Stimulated activated naive CD8-positive, alpha-beta T cell treated with anti-CD3 and anti-CD28 coated beads, Interleukin-15, amount 100 ng/mL, for 72 hours (primary cell): ENCODE measurements around the gene SNRPD3.
"Not testable (repeated sequence)": the region's sequence is repeated elsewhere in the genome, so short reads cannot be mapped to it uniquely, and the experiment has no call there.

Experiments
- ATAC-seq: fragments of 150-1000 bp; cut with Tn5 transposase; 2 replicates; pipeline ENCODE4 v1.10.0; 2021; ENCODE audit warnings: mild to moderate bottlenecking, moderate library complexity
- DNase-seq, 2 donors: peaks; one replicate each; pipeline ENCODE4 v3.0.0; 2021 to 2022
- H3K27ac Mint-ChIP-seq, 2 donors: one replicate each; pipeline ENCODE4 v1.8.0; 2022; ENCODE audit warnings: mild to moderate bottlenecking in 2 of 2, mixed read lengths in 2 of 2, moderate library complexity in 2 of 2
- H3K27me3 Mint-ChIP-seq: one replicate; pipeline ENCODE4 v1.8.0; 2022; ENCODE audit warnings: mixed read lengths
- H3K4me1 Mint-ChIP-seq: one replicate; pipeline ENCODE4 v1.8.0; 2022; ENCODE audit warnings: mild to moderate bottlenecking, mixed read lengths
- H3K4me3 Mint-ChIP-seq, 2 donors: one replicate each; pipeline ENCODE4 v1.8.0; 2022; ENCODE audit warnings: mild to moderate bottlenecking in 2 of 2, mixed read lengths in 2 of 2, moderate library complexity in 1 of 2
- H3K9me3 Mint-ChIP-seq, 2 donors: one replicate each; pipeline ENCODE4 v1.8.0; 2022; ENCODE audit warnings: mixed read lengths in 2 of 2

Gene SNRPD3

DNA sequence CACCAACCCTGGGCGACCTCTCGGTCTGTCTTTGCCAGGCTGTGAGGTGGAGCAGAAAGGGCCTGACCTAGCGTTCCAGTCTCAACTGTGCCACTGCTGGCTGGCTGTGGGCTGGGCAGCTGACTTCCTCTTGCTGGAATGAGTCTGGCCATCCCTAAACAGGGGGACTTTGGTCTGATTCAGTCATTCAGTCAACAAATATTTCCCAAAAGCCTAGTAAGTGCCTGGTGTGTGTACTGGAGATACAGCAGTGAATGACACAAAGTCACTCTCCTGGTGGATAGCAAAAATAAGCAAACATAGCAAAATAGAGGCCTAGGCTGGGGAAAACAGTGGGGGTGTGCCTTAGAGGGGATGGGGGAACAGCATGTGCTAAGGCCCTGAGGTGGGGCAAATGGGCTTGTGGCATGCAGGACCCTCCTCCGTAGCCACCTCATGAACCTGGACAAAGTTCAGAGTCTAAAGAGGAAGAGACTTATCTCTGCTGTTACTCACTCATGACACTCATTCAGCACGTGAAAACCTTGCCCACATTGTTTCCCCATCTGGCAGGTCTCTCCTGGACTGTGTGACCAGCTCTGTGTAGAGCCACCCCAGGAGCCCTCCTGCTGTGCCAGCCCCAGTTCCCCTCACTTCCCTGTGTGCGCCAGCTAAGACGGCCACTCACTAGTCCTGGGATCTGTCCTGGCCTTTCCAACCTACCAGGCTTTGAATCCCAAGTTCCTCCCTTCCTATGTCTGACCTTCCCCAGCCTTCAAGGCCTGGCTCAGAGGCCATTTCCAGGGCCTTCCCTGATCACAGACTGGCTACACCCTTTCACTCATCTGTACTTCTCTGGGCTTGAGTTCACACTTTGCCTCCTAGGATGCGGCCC is 5.5 kb upstream of the SNRPD3 start:
- Mint-ChIP-seq H3K4me1 (peaks cover 38% of the 10 kb centered on the region), H3K9me3 (no peaks in the 10 kb centered on the region), H3K27ac (peak overlapping the region in 1 of 2 donors; percentile 60), H3K4me3 (no peak overlapping the region), H3K27me3 (no peaks in the 10 kb centered on the region)
- DNase-seq (no peak), ATAC-seq (no peak)

DNA sequence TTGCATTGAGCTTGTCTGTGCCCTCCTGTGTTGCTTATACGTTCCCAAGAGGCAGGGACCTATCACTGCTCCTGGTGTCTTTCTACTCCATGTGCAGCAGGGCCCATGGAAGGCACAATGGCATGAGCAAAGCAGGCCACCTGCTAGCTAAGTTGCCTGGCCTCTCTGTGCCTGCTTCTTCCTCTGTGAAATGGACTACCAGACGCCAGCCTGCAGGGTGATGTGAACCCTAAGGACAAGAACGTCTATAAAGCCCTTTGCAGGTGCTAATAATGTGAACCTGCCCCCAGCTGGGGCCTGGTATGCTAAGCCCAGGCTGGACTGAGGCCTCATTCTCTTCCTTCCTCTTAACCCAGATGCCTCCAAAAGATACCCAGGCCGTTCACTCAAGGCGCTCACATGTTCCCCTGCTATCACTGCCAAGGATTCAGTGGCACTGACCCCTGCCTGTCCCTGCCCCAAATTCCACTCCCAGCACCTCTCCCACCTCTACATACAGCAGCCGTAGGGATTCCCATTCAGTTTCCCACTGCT is 4.8 kb upstream of the SNRPD3 start:
- no peak overlapping the region for H3K4me3 Mint-ChIP-seq

GRCh38 chr22:24552503-24553286 is 3.1 kb upstream of the SNRPD3 start:
- Mint-ChIP-seq H3K4me1 (peaks cover 42% of the 10 kb centered on the region), H3K4me3 (peak overlapping the region; percentile 97 to 100), H3K27ac (peak overlapping the region in 1 of 2 donors; percentile 70)
- H3K9me3 Mint-ChIP-seq, H3K27me3 Mint-ChIP-seq, ATAC-seq, DNase-seq: not testable (repeated sequence)

More for the DNA sequence above, 4.8 kb upstream of the SNRPD3 start:
- no peaks in the 10 kb centered on the region for H3K27me3 Mint-ChIP-seq
- H3K4me1 Mint-ChIP-seq = peaks cover 38% of the 10 kb centered on the region
- peak overlapping the region in 1 of 2 donors; percentile 60 for H3K27ac Mint-ChIP-seq
- DNase-seq (no peak), ATAC-seq (no peak)
- H3K9me3 Mint-ChIP-seq = no peaks in the 10 kb centered on the region

DNA sequence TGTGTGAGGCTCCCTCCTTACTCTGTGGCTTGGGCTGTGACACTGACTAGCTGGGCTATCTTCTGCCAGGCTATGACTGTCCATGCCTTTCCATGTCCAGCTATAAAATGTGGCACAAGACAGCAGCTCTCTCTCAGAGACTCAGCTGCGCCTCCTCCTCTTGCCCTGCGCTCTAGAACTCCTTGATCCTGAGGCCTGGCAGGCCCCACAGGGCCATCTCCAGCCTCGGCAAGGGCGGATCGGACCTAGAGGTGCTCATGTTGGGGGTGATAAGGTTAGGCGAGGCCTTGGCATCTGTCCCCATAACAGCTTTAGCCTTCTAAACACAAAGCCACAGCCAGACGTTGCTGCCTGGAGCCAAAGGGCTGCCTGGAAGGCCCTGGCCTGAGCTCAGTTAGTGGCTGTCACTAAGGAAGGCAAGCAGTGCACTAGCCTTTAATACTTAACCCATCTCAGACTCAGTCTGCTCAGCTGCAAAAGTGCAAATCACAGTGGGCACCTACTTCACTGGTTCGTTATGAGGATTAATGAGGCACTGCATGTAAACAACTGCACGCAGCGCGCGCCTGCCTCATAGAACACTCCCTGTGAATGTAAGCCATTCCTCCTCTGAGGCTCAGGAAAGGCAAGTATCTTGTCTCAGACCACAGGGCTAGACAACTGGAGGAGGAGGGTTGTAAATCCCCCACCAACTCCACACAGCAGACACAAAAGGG is 2.0 kb upstream of the SNRPD3 start:
- Mint-ChIP-seq H3K9me3 (no peaks in the 10 kb centered on the region), H3K4me1 (peaks cover 50% of the 10 kb centered on the region), H3K27ac (peak overlapping the region; percentile 99), H3K27me3 (no peaks in the 10 kb centered on the region), H3K4me3 (peak overlapping the region; percentile 97 to 100)
- ATAC-seq (no peak), DNase-seq (no peak)

GRCh38 chr22:24554313-24555164 is 1.3 kb upstream of the SNRPD3 start, which contains the start of gene GUCD1:
Gene GUCD1, minus strand, starts transcription at chr22:24555138. Its CDS starts 147 bp downstream, at chr22:24554991.
- Mint-ChIP-seq H3K27me3 (no peaks in the 10 kb centered on the region), H3K9me3 (no peaks in the 10 kb centered on the region), H3K4me3 (peak within 1 kb of the TSS; percentile 97 to 100), H3K4me1 (peaks cover 57% of the 10 kb centered on the region), H3K27ac (peak within 1 kb of the TSS; percentile 99)
- DNase-seq (peak; percentile 24 to 34), ATAC-seq (no peak)

DNA sequence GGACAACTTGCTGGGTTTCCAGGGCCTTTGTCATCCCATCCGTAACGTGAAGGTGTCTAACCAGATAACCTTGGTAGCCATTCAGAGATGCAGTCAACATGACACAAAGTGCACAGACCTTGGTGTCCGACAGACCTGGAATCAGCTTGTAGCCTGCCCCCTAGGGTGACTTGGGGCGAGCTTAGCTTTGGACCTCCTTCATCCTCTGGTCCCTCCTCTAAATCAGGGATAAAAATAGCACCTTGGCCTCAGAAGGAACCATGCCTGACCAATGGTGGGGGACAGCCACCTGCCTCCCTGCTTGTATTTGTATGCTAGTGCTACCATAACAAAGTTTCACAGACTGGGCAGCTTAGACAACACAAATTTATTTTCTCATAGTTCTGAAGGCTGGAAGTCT is 3.7 kb downstream of the SNRPD3 start:
- Mint-ChIP-seq H3K27ac (peak overlapping the region in 1 of 2 donors; percentile 42), H3K4me1 (peaks cover 59% of the 10 kb centered on the region), H3K4me3 (no peak overlapping the region), H3K9me3 (no peaks in the 10 kb centered on the region), H3K27me3 (no peaks in the 10 kb centered on the region)
- DNase-seq = no peak
- ATAC-seq = no peak

- H3K4me1 Mint-ChIP-seq = peaks cover 68% of the 10 kb centered on the region
These were observed 7.4 kb downstream of the SNRPD3 start for GRCh38 chr22:24563246-24563645.

DNA sequence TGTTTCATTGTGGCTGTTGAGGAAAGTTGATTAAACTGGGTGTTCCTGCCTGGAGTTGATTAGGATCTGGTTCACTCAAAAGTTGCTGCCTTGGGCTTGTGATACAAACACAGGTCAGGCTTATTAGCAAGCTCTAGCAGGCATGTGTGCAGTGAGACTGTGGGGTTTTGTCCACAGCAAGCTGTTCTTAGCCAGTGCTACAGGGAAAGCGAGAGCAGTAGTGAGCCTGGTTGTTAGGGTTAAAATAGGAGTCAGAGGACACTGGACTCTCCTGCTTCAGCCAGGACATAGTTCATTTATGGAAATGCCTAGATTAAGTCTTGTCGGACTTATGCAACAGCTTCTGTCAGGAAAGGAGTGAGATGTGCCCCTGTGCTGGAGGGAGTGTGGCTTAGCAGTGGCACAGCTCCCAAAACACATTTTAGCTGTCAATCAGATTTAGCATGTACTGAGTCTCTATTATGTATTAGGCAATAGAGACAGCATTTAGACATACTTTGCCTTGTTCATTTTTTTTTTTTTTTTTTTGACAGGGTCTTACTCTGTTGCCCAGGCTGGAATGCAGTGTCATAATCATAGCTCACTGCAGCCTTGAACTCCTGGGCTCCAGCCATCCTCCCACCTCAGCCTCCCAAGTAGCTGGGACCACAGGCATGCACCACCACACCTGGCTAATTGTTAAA is 8.7 kb downstream of the SNRPD3 start:
- ATAC-seq = no peak
- Mint-ChIP-seq H3K4me3 (no peak overlapping the region), H3K9me3 (no peaks in the 10 kb centered on the region), H3K27ac (peak overlapping the region; percentile 74 to 94), H3K27me3 (no peaks in the 10 kb centered on the region), H3K4me1 (peaks cover 55% of the 10 kb centered on the region)
- no peak for DNase-seq

More at GRCh38 chr22:24563246-24563645, 7.4 kb downstream of the SNRPD3 start:
- Mint-ChIP-seq H3K27ac (no peak overlapping the region), H3K4me3 (no peak overlapping the region), H3K9me3 (no peaks in the 10 kb centered on the region), H3K27me3 (no peaks in the 10 kb centered on the region)
- DNase-seq (no peak), ATAC-seq (no peak)

GRCh38 chr22:24565077-24565476 is 9.3 kb downstream of the SNRPD3 start:
- ATAC-seq (no peak), DNase-seq (no peak)
- peak overlapping the region in 1 of 2 donors; percentile 52 for H3K27ac Mint-ChIP-seq
- no peaks in the 10 kb centered on the region for H3K27me3 Mint-ChIP-seq
- no peaks in the 10 kb centered on the region for H3K9me3 Mint-ChIP-seq
- no peak overlapping the region for H3K4me3 Mint-ChIP-seq
- peaks cover 54% of the 10 kb centered on the region for H3K4me1 Mint-ChIP-seq

DNA sequence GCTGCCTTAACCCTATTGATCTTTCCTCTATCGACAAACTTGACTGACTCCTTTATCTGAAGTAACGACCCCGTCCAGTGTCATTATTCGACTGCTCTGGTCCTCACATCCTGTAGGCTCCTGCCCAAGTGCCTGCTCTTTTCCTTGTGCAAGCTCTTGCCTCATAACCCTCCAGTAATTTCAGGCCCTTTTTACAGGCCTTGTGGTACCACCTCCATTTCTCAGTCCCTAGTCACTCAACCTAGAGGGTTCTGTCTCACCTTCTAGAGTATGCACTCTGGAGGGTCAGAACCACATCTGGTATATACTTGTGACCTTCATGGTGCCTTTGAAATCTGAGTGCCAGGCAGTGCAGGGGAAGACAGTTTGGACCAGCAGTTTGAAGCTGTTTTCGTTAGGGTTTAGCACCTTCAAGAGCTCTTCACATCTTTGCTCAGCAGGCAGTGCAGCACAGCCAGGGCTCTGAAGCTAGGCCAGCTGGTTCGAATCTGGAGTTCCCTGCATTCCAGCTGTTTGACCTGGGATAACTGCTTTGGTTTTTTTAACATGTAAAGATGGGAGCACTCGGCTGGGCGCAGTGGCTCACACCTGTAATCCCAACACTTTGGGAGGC is 11.2 kb downstream of the SNRPD3 start:
- no peak overlapping the region for H3K4me3 Mint-ChIP-seq
- no peaks in the 10 kb centered on the region for H3K27me3 Mint-ChIP-seq
- ATAC-seq = no peak
- H3K9me3 Mint-ChIP-seq = no peaks in the 10 kb centered on the region
- no peak for DNase-seq
- H3K4me1 Mint-ChIP-seq = peaks cover 43% of the 10 kb centered on the region
- H3K27ac Mint-ChIP-seq = peak overlapping the region; percentile 83 to 92

- DNase-seq = no peak
- peaks cover 37% of the 10 kb centered on the region for H3K4me1 Mint-ChIP-seq
- H3K4me3 Mint-ChIP-seq = no peak overlapping the region
- no peaks in the 10 kb centered on the region for H3K27me3 Mint-ChIP-seq
- H3K27ac Mint-ChIP-seq = no peak overlapping the region
- ATAC-seq = no peak
- no peaks in the 10 kb centered on the region for H3K9me3 Mint-ChIP-seq
These were observed 11.9 kb downstream of the SNRPD3 start for GRCh38 chr22:24567668-24568067.

DNA sequence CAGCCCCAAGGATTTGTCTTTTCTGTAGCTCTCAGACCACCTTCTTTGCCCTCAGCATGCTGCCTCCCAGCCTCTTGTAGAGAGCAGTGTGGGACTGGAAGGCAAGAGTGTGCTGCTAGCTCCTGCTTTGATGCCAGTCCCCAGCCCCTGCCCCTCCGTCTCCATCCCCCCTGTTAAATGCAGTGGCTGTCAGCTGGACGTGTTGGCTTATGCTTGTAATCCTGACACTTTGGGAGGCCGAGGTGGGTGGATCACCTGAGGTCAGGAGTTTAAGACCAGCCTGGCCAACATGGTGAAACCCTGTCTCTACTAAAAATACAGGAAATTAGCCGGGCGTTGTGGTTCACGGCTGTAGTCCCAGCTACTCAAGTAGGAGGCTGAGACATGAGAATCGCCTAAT is 15.5 kb downstream of the SNRPD3 start:
- peaks cover 8% of the 10 kb centered on the region for H3K4me1 Mint-ChIP-seq
- no peak overlapping the region for H3K4me3 Mint-ChIP-seq
- H3K27ac Mint-ChIP-seq = peak overlapping the region; percentile 76 to 87
- no peak for ATAC-seq
- no peaks in the 10 kb centered on the region for H3K27me3 Mint-ChIP-seq
- H3K9me3 Mint-ChIP-seq = no peaks in the 10 kb centered on the region
- no peak for DNase-seq

GRCh38 chr22:24576778-24577177 is 21.0 kb downstream of the SNRPD3 start:
- no peaks in the 10 kb centered on the region for H3K9me3 Mint-ChIP-seq
- no peak overlapping the region for H3K4me3 Mint-ChIP-seq
- peak overlapping the region; percentile 72 to 77 for H3K27ac Mint-ChIP-seq
- ATAC-seq = no peak
- no peaks in the 10 kb centered on the region for H3K27me3 Mint-ChIP-seq
- DNase-seq = no peak
- no peaks in the 10 kb centered on the region for H3K4me1 Mint-ChIP-seq
